K562 (cell line): Measurements from ENCODE around the gene VRK3.
A peak's percentile ranks its signal among the peaks of the same experiment; 100 is the strongest.

ENCODE experiments used
- ATF3 ChIP-seq, 2 experiments: fragments of 450-650 bp in 1 of 2; sonication (generic) in 1 of 2; formaldehyde crosslinking in 1 of 2; IDR thresholded peaks in 1 of 2; conservative IDR thresholded peaks in 1 of 2; 2 replicates each; pipeline versions ENCODE4 v1.6.1 to v1.8.1; 2016 to 2023; ENCODE audit warnings: mild to moderate bottlenecking in 2 of 2, moderate library complexity in 2 of 2, inconsistent platforms in 1 of 2, missing genetic modification reagents in 1 of 2
- EZH2 ChIP-seq: IDR thresholded peaks from 2 replicates; pipeline ENCODE4 v1.6.1; 2012; ENCODE audit warnings: low read depth, mild to moderate bottlenecking, inconsistent platforms, low read length, borderline replicate concordance
- HES1 ChIP-seq: fragments of 450-650 bp; IDR thresholded peaks from 2 replicates; pipeline ENCODE4 v1.6.1; 2016; ENCODE audit warnings: low read depth, mild to moderate bottlenecking, moderate library complexity
- JUN ChIP-seq, 2 experiments: sonication (generic) in 1 of 2; formaldehyde crosslinking in 1 of 2; IDR thresholded peaks; 2 replicates each; pipeline versions ENCODE4 v1.6.1 to v1.8.0; 2012 to 2022; ENCODE audit warnings: borderline replicate concordance in 2 of 2, mild to moderate bottlenecking in 2 of 2, improper control_type of control experiment in 1 of 2, low read depth in 1 of 2, low read length in 1 of 2, missing genetic modification reagents in 1 of 2
- MYC ChIP-seq, 2 experiments: fragments of 250-450 bp in 1 of 2; sonication (Bioruptor Pico) in 1 of 2; IDR thresholded peaks; 2 replicates each; pipeline versions ENCODE4 v1.5.1 to v1.6.1; 2012 to 2021; ENCODE audit warnings: low read depth in 2 of 2, borderline replicate concordance in 1 of 2, improper control_type of control experiment in 1 of 2, low read length in 1 of 2, mild to moderate bottlenecking in 1 of 2, moderate library complexity in 1 of 2
- POLR2AphosphoS5 ChIP-seq: IDR thresholded peaks from 2 replicates; pipeline ENCODE4 v1.6.1; 2011; ENCODE audit warnings: mild to moderate bottlenecking, low read depth, low read length, moderate library complexity; ENCODE audit not compliant: control insufficient read depth, insufficient read depth
- POU5F1 ChIP-seq: fragments of 150-350 bp; IDR thresholded peaks from 2 replicates; pipeline ENCODE4 v1.6.1; 2014; ENCODE audit warnings: borderline replicate concordance, low read length, low read depth, mild to moderate bottlenecking; ENCODE audit not compliant: partially characterized antibody
- TAF15 ChIP-seq: fragments of 200-400 bp; formaldehyde crosslinking; IDR thresholded peaks from 2 replicates; pipeline ENCODE4 v1.6.1; 2017; ENCODE audit warnings: mild to moderate bottlenecking, low read depth, low read length, moderate library complexity
- TSC22D4 ChIP-seq: fragments of 450-650 bp; IDR thresholded peaks from 2 replicates; pipeline ENCODE4 v1.6.1; 2016; ENCODE audit warnings: missing genetic modification characterization, missing biosample characterization, control low read depth
- ZFX ChIP-seq: sonication (generic); formaldehyde crosslinking; IDR thresholded peaks from 2 replicates; pipeline ENCODE4 v1.8.0; 2022; ENCODE audit warnings: mild to moderate bottlenecking, missing genetic modification reagents, moderate library complexity
- ZNF133 ChIP-seq: fragments of 250-450 bp; sonication (Bioruptor Pico); IDR thresholded peaks from 2 replicates; pipeline ENCODE4 v1.4.0; 2020; ENCODE audit warnings: mild to moderate bottlenecking
- ZNF263 ChIP-seq: sonication (generic); formaldehyde crosslinking; IDR thresholded peaks from 2 replicates; pipeline ENCODE4 v1.8.0; 2022; ENCODE audit warnings: mild to moderate bottlenecking, missing genetic modification reagents, borderline replicate concordance

GRCh38 chr19:49987159-49987698 is 37.9 kb downstream of the VRK3 start:
- TF ChIP-seq TSC22D4 (tag) (no peak), ATF3 (IDR thresholded peaks at IDR 0.05) (peak; percentile 53), ATF3 (CRISPR knock-in tag; conservative IDR thresholded peaks at IDR 0.05) (peak; percentile 99), MYC (IDR thresholded peaks at IDR 0.05; ENCODE audit: low read depth, low read length) (no peak), MYC (CRISPR knock-in tag; IDR thresholded peaks at IDR 0.05; ENCODE audit: borderline replicate concordance, low read depth) (peak; percentile 75; the same call in 1 of the 2 replicates), ZFX (CRISPR knock-in tag) (peak; percentile 85), POU5F1 (no peak), JUN (IDR thresholded peaks at IDR 0.05; ENCODE audit: borderline replicate concordance, low read depth, low read length) (no peak; the same call in 1 of the 2 replicates), JUN (CRISPR knock-in tag; IDR thresholded peaks at IDR 0.05; ENCODE audit: borderline replicate concordance) (peak; percentile 100), TAF15 (no peak), ZNF263 (CRISPR knock-in tag) (peak; percentile 98), HES1 (no peak), EZH2 (no peak), ZNF133 (CRISPR knock-in tag) (no peak), POLR2AphosphoS5 (peak; percentile 44; the same call in 1 of the 2 replicates)
